ENCODE measurements around the gene MAD1L1. TPM values are rescaled to one million over a fixed set of nuclear protein-coding genes. Genes with fewer than 3 reads are reported as not detected.

MAD1L1 gene
- total RNA-seq, 1 donor from 2014 or later, result 41.4 TPM

DNA sequence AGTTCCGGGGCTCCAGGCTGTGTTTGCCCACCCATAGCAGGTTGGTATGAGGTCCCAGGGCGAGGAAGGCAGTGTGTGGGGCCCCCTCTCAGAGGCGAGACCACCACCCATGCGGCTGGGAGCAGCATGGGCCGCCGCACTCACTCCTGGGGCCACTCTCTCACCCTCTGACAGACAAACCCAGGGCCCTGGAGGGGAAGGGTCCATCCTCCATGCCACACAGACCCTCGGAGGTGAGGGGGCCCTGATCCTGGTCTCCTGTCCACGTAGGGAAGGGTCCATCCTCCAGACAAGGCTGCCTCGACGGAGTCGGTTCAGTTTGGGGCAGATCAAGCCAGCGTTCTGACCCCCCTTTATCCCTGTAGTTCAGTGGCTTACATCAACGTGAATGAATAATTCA lies 331.9 kb downstream of the MAD1L1 start:
- no peak for DNase-seq (ENCODE audit: low spot score)

DNA sequence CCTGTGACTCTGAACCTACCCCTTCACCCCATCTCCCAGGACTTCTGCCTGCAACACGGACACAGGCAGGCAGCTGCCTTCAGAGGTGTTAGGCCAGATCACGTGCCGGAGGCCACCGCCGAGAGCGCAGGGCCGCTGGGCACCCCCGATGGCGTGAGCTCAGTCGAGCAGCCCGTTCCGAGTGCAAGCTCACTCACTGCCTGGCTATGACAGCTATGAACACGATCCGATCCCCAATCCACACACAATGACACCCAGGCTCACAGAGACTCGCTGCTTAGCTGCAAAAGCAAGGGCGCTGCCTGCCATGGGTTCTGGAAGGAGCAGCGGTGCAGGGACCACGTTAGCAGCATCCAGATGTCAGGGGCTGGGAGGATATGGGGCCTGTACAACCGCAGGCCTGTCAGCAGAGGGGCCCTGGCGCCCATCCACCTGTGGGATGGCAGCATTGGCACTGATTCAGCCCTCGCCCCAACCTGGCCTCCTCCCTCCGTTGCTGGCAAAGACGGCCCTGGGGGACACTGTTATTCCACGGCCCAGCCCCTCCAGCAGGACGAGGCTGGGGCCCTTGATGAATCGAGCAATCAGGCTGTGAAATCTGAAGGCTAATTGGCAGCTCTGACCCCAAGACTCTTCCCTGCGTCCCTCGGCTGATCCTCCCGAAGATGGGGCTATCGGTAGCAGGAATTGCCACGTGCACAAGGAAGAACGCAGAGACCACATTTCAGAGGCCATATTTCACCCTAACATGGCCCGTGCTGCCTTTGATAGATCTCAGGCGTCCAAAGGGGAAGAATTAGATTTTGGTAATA lies 332.6 kb downstream of the MAD1L1 start:
- no peak for DNase-seq (ENCODE audit: low spot score)

DNA sequence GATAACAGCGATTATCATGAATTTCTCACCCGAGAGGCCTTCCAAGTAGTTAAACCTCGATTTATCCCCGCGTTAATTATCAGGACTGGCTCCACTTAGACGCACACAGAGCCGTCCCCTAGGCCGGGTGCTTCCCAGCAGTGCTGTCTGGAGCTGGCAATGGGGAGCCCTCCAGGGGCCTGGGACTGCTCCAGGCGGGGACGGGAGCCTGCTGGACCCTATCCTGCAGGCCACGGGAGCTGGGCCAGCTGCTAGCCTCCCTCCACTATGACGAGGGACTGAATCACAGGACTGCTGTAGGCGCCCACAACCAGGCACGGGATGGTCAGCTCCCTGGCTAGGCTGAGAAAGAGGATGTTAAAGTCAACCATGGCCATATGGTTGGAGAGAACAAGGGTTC lies 333.5 kb downstream of the MAD1L1 start:
- DNase-seq (ENCODE audit: low spot score), result no peak

DNA sequence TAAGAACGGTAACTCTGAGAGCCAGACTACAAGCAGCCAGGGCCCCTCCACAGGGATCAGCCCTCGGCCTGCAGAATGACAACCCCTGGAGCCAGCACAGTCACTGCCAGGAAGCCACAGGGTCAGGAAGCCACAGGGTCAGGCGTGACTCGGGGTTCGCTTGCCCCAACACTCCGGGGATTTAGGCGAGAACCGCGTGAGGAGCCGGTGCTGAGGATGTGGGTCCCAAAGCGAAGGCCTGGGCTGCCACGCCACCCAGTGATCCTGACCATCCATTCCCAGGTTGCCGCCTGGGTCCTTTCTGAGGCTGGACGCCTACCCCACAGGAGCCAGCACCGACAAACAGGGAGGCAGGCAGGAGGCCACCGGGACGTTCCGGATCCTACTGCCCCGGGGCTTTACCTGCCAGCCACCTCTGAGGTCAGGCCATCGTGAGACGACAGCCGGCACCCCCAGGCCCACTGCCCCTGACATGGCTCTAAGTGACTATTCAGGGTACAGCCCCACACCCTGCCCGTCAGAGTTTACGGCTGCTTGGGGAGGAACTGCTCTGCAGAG lies 334.0 kb downstream of the MAD1L1 start:
- DNase-seq (ENCODE audit: low spot score), result no peak

DNA sequence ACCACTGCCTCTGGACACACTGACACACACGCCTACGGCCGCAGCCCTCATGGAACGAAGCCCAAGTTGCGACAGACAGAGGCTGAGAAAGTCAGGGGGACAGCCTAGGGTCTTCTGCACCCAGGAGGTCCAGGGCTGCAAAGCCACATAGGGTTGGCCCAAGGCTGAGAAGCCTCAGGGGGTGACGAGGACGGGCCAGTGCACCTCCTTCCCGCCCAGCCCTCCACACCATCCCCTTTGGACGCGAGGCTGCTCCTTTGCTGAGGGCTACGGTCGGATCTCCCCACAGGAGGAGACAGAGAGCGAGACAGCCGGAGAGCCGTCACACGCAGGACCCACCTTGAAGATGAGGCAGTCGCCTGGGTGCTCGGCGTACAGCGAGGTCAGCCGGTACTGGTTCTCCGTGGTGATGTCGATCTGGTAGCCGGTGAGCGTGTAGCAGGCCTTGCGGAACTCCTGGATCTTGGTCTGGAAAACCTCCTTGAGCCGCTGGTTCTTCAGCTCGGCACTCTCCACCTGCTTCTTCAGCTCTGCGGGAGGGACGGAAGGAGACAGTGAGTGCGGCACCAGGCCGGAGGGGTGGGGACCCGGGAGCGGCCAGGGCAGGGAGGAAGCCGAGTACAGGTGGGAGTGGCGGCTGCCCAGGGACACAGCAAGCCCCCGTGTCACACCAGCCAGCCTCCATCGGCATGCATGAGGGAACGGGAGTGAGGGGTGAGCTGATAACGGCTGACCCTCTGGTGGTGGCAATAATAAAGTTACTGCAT lies 334.7 kb downstream of the MAD1L1 start:
- DNase-seq (ENCODE audit: low spot score), result no peak

DNA sequence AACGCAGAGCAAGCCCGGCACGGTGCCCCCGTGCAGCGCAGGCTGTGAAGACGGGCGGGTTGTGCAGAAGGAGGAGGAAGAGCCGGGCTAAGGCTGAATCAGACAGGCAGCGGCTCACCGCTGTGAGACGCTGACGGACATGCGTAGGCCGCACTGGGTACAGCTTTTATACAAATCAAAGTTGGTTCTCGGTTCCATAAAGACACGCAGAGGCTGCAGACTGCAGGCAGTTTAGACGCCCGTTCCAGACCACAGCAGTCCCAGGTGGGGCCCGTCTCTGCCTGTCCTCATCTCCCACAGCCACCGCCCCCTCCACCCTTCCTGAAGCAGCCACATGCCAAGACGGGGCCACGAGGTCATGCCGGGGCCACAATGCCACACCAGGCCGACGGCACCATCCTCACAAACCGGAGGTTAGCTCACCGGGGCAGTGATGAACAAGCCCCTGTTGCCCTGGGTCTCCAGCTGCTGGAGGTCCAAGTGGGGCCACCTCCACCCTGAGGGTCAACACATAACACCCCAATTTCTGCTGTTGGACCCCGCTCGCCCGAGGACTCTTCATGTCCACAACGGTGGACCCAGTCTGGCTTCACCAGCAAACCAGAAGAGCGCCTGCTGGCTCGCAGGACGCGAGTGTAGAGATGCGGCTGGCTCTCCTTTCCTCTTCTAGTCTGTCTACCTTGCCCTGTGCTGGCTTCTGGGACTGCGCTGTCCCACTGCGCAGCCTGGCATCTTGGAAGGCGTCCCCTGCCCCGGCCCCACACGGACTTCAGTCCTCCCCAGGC lies 335.5 kb downstream of the MAD1L1 start:
- DNase-seq (ENCODE audit: low spot score), result no peak

DNA sequence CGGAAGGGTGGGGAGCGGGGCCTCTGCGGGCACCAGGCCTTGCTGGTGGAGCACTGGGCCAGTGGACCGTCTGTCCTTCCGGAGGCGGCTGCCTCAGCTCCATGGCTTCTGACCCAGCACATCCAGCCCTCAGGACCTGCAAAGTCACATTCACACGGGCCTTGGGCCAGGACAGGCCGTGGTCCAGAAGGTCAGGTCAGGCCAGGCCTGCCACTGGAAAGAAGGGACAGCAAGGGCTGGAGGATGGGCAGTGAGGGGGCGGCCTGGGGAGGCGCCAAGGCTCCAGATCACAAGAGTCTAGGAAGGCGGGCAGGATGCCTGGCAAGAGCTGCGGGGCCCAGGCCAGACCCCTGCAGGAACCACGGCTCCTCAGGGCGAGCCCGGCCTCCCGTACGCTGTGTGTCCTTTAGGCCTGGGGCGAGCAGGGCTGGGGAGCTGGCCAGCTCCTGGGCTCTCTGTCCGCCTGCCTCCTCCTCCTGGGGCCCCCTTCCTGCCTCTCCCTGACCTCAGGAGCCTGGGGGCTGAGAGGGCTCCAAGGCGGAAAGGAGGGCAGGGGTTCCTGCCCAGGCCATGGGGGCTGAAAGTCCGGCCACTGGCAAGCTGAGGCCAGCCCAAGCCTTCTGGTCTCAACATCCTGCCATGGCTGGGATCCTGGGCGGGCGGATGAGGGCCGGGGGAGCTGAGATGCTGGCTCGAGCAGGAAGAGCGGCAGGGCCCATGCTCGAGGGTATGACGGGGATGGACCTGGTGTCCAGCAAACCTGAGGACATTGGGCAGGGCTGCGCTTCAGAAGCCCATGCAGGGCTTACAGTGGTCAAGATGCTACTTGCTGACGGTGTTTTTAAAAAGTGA lies 336.9 kb downstream of the MAD1L1 start:
- DNase-seq (ENCODE audit: low spot score), result no peak

DNA sequence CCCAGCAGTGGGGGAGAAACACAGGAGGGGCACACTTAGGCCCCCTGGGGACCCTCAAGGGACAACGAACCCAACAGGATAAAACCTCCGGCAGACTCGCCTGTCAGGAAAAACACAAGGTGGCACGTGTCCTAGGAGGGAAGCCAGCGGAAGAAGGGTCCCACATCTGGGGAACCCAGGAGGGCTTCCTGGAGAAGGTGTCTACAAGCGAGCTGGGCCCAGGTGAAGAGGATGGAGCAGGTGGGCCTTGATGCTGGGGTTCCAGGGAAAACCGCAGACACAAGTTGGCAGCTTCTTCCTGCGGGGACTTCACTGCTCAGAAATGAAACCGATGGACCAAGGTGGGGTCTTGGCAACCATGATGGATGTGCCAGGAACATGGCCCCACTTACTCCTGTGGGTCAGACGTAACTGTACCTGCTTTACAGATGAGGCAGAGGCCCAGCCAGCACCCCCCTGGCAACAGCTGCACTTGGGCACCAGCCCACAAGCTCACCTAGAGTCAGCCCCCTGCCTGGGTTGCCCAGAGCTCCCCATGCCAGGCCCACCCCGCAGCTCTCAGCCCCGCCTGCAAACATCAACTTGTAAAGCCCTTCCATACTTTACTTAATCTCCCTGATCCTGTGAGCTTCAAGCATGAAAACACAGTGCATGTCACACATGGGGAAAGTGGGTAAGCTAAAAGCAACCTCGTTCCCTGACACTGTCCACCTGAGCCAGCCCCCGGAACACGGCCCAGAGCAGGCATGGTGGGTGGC lies 337.7 kb downstream of the MAD1L1 start:
- no peak for DNase-seq (ENCODE audit: low spot score)

DNA sequence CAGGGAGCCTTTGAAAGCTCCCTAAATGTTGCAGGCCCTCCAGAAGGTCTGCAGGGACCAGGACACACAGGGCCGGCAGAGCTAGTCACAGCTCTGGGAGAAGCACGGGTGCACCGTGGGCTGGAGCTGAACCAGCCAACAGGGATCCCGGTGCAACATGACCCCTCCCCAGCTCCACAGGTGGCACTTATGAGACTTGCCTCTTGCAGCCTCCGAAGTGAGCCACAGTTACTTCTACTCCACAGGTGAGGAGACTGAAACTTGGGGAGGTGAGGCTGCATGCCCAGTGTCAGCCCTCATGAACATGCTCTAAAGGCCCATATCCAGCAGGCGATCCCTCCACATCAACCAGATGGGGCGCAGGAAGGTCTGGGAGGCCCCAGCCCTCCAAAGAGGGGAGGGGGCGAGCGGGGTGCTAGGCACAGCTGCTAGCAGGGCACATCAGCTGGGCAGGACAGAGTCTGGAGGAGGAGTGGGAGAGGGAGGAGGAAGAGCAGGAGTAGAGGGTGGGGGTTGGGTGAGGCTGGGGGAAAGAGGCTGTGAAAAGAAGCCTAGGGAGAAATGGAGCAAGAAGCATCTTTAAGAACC lies 338.3 kb downstream of the MAD1L1 start:
- no peak for DNase-seq (ENCODE audit: low spot score)

DNA sequence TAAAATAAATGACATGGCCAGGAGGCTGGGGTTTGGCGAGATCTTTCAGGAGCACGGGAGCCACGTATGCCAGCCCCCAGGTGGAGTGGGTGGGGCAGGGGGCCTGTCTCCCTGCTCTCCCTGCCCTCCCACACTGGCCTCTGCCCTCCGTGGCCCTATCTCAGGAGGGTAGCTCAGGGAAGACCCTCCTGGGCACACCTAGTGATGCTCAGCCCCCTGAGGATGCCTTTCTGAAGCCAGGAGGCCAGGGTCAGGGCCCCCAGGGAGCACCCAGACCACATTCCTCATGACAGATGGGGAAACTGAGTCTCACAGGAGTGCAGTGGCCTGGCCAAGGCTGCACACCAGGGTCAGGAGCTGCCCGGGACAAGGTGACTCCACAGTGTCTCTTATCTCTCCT lies 339.3 kb downstream of the MAD1L1 start:
- DNase-seq (ENCODE audit: low spot score), result no peak

DNA sequence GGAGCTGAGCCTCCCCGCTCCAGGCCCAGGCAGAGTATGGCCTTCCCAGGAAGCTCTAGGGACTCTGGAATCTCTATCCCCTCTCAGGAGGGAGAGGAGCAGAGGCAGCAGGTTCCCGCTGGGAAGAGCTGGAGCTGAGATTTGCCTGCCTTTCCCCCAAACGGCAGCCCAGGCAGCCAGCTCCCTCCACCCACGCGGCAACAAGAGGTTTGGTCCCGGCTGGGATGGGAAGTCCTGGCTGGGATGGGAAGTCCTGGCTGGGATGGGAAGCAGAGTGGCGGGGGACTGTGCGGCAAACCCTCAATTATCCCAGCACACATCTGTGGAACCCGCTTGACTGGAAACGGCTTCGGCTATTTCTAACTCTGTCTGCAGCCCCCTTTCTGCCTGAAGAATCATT lies 339.7 kb downstream of the MAD1L1 start:
- DNase-seq (ENCODE audit: low spot score), result no peak

DNA sequence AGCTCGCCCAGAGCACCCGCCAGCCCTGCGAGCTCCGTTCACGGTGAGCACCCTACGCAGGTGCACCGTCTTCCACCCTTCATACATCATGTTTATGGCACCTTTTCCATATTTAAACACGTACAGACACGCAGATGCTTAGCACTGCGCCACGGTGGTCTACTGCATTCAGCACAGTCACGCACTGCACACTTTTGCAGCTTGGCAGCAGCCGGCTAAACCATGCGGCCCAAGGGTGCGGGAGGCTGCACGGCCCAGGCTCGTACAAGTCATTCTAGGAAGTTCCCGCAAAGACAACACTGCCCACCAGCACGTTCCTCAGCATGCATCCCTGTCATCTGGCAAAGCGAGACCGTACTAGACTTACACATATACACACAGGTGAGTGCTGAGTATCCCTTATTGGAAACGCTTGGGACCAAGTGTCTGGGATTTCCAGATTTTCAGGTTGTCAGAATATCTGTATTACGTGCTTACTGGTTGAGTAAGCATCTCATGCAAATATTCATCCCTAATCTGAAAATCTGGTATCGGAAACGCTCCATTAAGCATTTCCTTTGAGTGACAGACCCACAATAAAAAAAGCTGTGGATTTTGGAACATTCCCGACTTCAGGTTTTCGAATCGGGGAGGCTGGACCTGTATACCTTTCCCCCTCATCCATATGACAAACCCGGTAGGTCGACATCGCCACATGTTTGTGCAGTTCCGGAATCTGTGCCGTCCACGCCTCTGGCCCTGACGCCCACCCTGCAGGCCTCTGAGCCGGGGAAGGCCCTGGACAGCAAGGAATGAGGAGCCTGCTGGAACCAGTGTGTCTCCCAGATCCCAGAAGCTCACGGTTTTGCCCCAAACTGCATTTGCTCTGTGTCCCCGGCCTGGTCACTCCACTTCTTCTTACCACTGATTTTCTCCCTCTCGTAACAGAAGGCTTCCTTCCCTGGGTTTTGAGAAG lies 340.5 kb downstream of the MAD1L1 start:
- no peak for DNase-seq (ENCODE audit: low spot score)

DNA sequence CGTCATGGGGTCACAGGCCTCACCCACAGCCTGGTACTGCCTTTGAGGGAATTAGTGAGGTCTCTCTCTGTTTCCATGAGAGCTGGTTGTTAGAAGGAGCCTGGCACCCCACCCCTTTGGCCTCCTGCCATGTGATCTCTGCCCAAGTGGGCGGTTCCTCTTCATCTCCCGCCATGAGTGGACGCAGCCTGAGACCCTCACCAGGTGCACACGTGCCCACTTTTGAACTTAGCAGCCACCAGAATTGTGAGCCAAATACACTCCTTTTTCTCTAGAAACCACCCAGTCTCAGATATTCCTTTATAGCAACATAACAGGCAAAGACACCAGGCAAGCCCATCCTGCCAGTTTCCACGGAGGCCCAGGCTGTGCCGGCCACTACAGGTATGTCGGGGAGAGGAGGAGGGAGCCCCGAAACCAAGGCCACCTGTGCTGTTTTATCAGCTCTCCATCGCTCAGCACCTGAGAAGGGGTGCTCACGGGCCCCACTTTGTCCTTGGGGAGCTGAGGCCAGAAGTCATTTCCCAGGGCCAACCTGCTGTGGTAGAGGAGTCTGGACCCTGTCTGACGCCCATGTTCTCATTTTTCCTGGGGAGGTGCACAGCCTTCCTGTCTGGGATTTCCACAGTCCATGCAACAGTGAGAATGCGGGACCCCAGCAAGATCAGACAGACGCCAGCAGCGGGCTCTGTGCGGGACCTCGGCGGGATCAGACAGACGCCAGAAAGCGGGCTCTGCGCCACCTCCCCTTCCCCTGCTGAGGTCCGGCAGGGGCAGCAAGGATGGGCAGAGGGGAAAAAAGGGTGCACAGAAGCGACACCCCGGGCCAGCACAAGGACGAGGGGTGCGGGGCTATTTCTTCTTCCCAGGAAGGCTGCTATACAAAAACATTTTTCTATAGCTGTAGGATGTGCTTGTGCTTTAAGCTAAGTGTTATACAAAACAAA lies 342.2 kb downstream of the MAD1L1 start:
- no peak for DNase-seq (ENCODE audit: low spot score)

DNA sequence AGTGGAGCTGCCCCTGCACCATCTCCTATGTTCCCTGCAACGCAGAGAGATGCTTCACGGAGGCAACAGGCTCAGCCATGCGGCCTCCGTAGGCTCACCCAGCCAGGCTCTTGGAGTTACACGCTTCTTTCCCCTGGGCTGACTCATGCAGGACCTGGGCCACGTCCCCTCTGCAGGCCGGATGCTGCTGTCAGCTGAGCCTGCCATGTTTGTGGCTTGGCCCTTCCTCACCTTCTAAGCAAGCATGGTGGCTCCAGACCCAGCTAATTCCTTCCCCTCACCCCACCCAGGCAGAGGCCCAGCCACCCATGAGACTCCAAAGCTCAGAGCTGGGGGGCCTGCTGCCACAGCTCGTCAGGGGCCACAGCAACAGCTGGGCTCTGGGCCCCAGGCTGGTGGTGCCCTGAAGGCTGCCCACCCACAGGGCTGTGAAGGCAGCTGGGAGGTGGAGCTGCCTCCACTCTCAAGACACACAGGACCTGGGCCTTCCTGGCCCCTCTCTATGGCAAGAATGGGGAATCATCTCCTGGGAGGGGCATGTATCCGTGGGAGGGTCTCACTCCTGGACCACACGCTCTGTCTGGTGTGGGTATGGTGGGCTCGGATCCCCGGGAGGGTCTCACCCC lies 343.1 kb downstream of the MAD1L1 start:
- DNase-seq (ENCODE audit: low spot score), result no peak

DNA sequence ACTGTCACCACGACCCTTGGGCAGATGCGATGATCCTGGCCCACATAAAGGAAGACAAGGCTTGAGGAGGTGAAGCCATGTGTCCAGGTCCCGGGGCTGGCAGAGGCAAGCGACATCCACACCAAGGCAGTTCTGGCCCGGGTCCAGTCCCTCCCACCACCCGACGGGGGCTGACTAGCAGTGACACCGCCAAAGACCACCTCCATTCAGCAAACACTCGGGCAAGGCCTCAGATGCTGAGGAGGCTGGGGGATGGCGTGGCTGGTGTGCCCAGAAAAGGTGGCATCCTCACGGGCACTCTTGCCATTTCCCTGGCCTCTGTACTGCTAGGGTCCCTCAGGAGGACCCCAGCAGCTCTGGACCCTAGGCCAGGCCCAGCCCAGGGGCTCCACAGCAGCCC lies 343.7 kb downstream of the MAD1L1 start:
- no peak for DNase-seq (ENCODE audit: low spot score)

DNA sequence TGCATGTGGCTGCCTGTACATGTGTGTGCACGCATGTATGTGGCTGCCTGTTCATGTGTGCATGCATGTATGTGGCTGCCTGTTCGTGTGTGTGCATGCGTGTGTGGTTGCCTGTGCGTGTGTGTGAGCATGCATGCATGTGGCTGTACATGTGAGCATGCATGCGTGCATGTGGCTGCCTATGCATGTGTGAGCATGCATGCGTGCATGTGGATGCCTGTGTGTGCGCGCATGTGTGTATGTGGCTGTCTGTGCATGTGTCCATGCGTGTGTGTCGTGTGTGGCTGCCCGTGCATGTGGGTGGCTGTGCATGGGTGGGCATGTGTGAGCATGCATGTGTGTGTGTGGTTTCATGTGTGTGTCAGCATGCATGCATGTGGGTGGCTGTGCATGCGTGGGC lies 344.3 kb downstream of the MAD1L1 start:
- DNase-seq (ENCODE audit: low spot score), result no peak

DNA sequence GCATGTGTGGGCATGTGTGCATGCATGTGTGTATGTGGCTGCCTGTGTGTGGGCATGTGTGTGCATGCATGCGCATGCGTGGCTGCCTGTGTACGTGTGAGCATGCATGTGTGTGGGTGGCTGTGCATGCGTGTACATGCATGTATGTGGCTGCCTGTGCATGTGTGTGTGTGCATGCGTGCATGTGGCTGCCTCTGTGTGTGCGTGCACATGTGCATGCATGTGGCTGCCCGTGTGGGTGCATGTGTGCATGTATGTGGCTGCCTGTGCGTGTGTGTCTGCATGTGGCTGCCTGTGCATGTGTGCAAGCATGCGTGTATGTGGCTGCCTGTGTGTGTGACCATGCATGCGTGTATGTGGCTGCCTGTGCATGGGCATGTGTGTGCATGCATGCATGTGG lies 345.5 kb downstream of the MAD1L1 start:
- no peak for DNase-seq (ENCODE audit: low spot score)

Measured in ureter (tissue), 1 donor.